Activated T-cell treated with anti-CD3 and anti-CD28 coated beads, Interleukin-2, amount 50 U/mL, for 4 hours (primary cell): ENCODE results near the gene LIPT2. TPM values are rescaled to one million over a fixed set of nuclear protein-coding genes. Genes with fewer than 3 reads are reported as not detected.
"Not testable (repeated sequence)": the region's sequence is repeated elsewhere in the genome, so short reads cannot be mapped to it uniquely, and the experiment has no call there.

Source experiments
- ATAC-seq, 2 donors: fragments of 200-7000 bp; cut with Tn5 transposase; one replicate each; pipeline ENCODE4 v1.10.0; 2021
- DNase-seq: peaks from one replicate; pipeline ENCODE4 v3.0.0-alpha.2; 2020
- H3K27me3 Mint-ChIP-seq: one replicate; pipeline ENCODE4 v1.8.0; 2021; ENCODE audit warnings: low read depth, mixed read lengths
- H3K36me3 Mint-ChIP-seq: one replicate; pipeline ENCODE4 v1.8.0; 2022; ENCODE audit warnings: mixed read lengths; ENCODE audit not compliant: insufficient read depth
- H3K4me1 Mint-ChIP-seq: one replicate; pipeline ENCODE4 v1.8.0; 2021; ENCODE audit warnings: low read depth, mixed read lengths
- H3K4me3 Mint-ChIP-seq: one replicate; pipeline ENCODE4 v1.8.0; 2021; ENCODE audit warnings: mild to moderate bottlenecking, moderate library complexity, mixed read lengths
- H3K9me3 Mint-ChIP-seq: one replicate; pipeline ENCODE4 v1.8.0; 2021; ENCODE audit warnings: mixed read lengths
- total RNA-seq, 3 donors: library from RNA; stranded (reverse); gene quantifications; one replicate each; pipeline ENCODE4 v1.2.1, GENCODE V29; 2021

The LIPT2 gene
- total RNA-seq, 3 donors from 2014 or later, result 3.2 to 8.1 (median 5.5) TPM

- peaks cover 11% of the 10 kb centered on the region for H3K27me3 Mint-ChIP-seq
- ATAC-seq (no peak), DNase-seq (no peak)
- no peaks in the 10 kb centered on the region for H3K4me1 Mint-ChIP-seq
- peaks cover 7% of the 10 kb centered on the region for H3K9me3 Mint-ChIP-seq
- H3K4me3 Mint-ChIP-seq, result no peak overlapping the region
- H3K36me3 Mint-ChIP-seq, result no peaks in the 10 kb centered on the region
Observed at GRCh38 chr11:74520927-74521665, 27.6 kb upstream of the LIPT2 start.

- peaks cover 10% of the 10 kb centered on the region for H3K9me3 Mint-ChIP-seq
- no peak overlapping the region for H3K4me3 Mint-ChIP-seq
- ATAC-seq (no peak), DNase-seq (no peak)
- no peaks in the 10 kb centered on the region for H3K4me1 Mint-ChIP-seq
- no peaks in the 10 kb centered on the region for H3K36me3 Mint-ChIP-seq
- peaks cover 11% of the 10 kb centered on the region for H3K27me3 Mint-ChIP-seq
Observed at GRCh38 chr11:74520316-74520715, 26.8 kb upstream of the LIPT2 start.

GRCh38 chr11:74519710-74520109, 26.2 kb upstream of the LIPT2 start:
- Mint-ChIP-seq H3K36me3 (no peaks in the 10 kb centered on the region), H3K4me3 (no peak overlapping the region), H3K9me3 (peaks cover 15% of the 10 kb centered on the region), H3K27me3 (peaks cover 10% of the 10 kb centered on the region), H3K4me1 (no peaks in the 10 kb centered on the region)
- DNase-seq, result no peak
- ATAC-seq, result no peak

- not testable (repeated sequence) for H3K4me3 Mint-ChIP-seq, H3K36me3 Mint-ChIP-seq, DNase-seq, ATAC-seq, H3K4me1 Mint-ChIP-seq
- H3K9me3 Mint-ChIP-seq, result peaks cover 15% of the 10 kb centered on the region
- H3K27me3 Mint-ChIP-seq, result peaks cover 10% of the 10 kb centered on the region
Observed at GRCh38 chr11:74517592-74517991, 24.1 kb upstream of the LIPT2 start.

GRCh38 chr11:74507582-74507981, 14.1 kb upstream of the LIPT2 start:
- ATAC-seq (no peak), DNase-seq (no peak)
- no peaks in the 10 kb centered on the region for H3K4me1 Mint-ChIP-seq
- no peak overlapping the region for H3K4me3 Mint-ChIP-seq
- H3K9me3 Mint-ChIP-seq, result peaks cover 5% of the 10 kb centered on the region
- H3K27me3 Mint-ChIP-seq, result peaks cover 13% of the 10 kb centered on the region
- H3K36me3 Mint-ChIP-seq, result peaks cover 2% of the 10 kb centered on the region

DNA sequence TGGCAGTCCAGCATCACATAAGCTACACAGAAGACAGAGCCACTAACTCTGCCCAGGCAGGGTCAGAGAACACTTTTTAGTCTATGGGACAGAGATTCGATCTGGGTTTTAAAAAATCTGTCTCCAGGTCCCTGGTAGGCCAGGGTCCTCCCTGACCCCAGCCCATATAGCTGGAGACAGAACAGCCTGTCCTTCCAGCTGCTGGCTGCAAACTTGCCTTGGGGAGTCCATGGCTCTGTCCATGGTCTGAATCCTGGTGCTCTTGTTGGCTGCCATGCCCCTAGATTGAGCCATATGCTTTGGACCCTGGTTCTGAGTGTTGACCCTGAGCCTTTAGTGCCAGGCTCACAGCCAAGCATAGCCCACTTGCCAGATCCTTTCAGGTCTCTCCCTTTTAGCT, 13.3 kb upstream of the LIPT2 start:
- peaks cover 8% of the 10 kb centered on the region for H3K27me3 Mint-ChIP-seq
- H3K9me3 Mint-ChIP-seq, result no peaks in the 10 kb centered on the region
- peaks cover 2% of the 10 kb centered on the region for H3K36me3 Mint-ChIP-seq
- DNase-seq, result no peak
- H3K4me3 Mint-ChIP-seq, result no peak overlapping the region
- no peak for ATAC-seq
- no peaks in the 10 kb centered on the region for H3K4me1 Mint-ChIP-seq

DNA sequence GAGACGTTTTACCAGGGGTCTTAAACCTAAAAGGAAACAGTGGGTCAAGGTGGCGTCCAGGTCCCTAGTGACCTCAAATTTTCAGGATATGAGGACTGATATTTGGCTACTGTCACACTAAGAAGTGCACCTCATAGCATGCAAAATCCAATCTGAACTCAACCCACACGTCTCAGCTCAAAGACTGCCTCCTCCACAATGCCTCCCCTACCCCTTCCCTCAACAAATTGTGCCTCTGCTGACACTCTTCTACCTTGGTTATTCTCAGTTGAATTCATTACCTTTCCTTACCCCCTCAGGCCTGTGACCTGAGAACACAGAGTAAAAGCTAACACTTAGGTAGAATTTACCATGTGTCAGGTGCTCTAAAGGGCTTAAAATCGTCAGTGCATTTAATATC, 12.4 kb upstream of the LIPT2 start:
- H3K9me3 Mint-ChIP-seq, result no peaks in the 10 kb centered on the region
- no peak for DNase-seq

DNA sequence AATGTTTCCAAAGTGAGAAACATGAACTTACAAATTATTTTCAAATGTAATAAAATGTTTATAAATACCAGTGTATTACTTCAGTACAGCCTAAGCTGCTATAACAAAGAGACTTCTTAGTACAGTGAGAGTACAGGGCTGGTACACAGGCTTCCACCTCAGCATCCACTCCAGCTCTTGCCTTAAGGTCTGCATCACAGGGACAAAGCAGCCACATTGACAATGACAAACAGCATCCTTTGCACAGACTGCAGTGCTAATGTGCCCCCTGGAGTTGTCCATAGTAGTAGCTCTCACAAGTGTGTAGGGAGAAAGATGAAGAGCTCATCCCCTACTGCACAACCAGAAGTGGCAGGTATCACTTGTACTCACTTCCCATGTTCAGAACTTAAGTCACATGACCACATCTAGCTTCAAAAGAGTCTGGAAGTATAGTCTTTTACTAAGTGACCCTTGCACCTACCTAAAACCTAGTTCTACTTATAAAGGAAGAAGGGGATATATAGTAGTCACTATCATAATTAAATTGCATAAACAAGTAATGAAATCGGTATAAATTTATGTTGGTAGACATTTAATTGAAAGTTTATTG, 10.7 kb upstream of the LIPT2 start:
- Mint-ChIP-seq H3K36me3 (peaks cover 2% of the 10 kb centered on the region), H3K27me3 (peaks cover 9% of the 10 kb centered on the region), H3K9me3 (no peaks in the 10 kb centered on the region), H3K4me1 (no peaks in the 10 kb centered on the region), H3K4me3 (no peak overlapping the region)
- no peak for ATAC-seq
- no peak for DNase-seq

More for the DNA sequence above, 12.4 kb upstream of the LIPT2 start:
- Mint-ChIP-seq H3K4me3 (no peak overlapping the region), H3K36me3 (peaks cover 2% of the 10 kb centered on the region), H3K27me3 (peaks cover 8% of the 10 kb centered on the region), H3K4me1 (no peaks in the 10 kb centered on the region)
- ATAC-seq, result no peak

DNA sequence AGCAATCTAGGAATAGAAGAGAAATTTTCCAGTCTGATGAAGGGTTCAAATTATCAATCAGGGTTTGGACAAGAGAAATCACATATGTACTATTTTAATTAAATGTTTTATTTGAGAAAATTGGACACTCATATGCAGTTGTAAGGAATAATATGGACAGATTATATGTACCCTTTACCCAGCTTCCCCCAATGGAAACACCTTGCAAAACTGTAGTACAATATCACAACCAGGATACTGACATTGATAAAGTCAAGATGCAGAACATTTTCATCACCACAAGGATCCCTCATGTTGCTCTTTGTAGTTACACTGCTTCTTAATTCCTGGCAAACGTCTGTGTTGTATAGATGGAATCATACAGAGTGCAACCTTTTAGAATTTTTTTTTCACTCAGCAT, 1.4 kb upstream of the LIPT2 start:
- Mint-ChIP-seq H3K36me3 (peaks cover 7% of the 10 kb centered on the region), H3K4me1 (peaks cover 19% of the 10 kb centered on the region), H3K9me3 (peaks cover 7% of the 10 kb centered on the region), H3K4me3 (no peak overlapping the region), H3K27me3 (peaks cover under 1% of the 10 kb centered on the region)
- DNase-seq, result no peak
- no peak for ATAC-seq

DNA sequence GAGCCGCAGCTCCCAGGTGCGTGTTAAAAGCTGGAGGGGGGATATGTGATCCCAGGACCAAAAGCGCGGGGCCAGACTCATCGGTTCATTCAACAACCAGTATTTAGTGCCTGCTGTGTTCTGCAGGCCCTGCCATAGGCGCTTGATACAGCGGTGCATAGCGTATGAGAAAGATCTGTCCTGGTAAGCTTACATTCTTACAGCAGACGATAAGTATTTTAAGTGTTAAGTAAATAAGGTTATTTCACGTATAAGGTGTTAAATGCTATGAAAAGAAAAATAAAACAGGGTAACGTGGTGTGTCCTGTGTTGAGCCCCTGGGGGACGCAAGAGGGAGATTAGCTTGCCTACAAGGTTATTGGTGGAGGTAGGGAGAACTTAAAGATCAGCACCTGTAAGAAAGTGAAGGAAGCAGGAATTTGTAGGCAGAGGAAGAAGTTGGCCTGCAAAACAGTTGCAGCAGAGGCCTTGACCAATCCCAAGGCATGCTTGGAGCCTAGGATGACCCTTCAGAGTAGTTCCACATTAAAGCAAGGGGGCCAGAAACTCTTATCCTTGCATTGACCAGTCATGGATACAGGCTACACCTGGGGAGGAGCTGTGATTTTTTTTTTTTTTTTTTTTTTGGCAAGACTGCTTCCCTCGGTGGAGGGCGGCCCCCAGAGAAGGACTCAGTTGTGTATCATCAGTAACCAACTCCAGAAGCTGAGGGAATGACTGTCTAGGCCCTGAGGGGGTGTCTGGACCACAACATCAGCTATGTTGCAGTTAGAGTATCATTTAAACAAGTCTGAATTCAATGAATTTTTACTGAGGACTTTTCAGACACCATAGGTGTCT, 487 bp upstream of the LIPT2 start:
- ATAC-seq, result no peak
- no peak for DNase-seq
- Mint-ChIP-seq H3K36me3 (peaks cover 7% of the 10 kb centered on the region), H3K9me3 (peaks cover 7% of the 10 kb centered on the region), H3K4me3 (peak overlapping the region; percentile 83), H3K4me1 (peaks cover 19% of the 10 kb centered on the region), H3K27me3 (no peaks in the 10 kb centered on the region)

DNA sequence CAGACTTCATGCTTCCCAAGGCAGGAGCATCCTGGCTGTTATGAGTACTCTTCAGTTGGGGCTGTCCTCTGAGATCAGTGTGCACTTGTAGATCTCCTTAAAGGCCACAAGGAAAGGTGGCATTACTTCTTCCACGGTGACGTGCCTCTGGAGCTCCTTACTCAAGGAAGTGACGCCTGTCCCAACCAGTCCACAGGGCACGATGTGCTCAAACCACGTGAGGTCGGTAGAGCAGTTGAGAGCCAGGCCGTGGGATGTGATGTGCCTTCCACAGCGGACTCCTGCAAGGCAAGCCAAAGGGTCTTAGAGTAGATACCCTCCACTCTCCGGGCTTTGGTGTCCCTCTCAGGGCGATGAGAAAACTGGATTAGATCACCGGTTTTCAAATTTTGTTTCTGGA, 1.4 kb downstream of the LIPT2 start:
- DNase-seq, result no peak
- Mint-ChIP-seq H3K27me3 (no peaks in the 10 kb centered on the region), H3K4me1 (peaks cover 22% of the 10 kb centered on the region), H3K9me3 (peaks cover 2% of the 10 kb centered on the region), H3K36me3 (peaks cover 2% of the 10 kb centered on the region), H3K4me3 (peak overlapping the region; percentile 58)
- ATAC-seq, result no peak

- Mint-ChIP-seq H3K36me3 (no peaks in the 10 kb centered on the region), H3K9me3 (no peaks in the 10 kb centered on the region), H3K4me3 (no peak overlapping the region), H3K27me3 (no peaks in the 10 kb centered on the region), H3K4me1 (peaks cover 22% of the 10 kb centered on the region)
- no peak for ATAC-seq
- no peak for DNase-seq
Observed at GRCh38 chr11:74490941-74491340, 2.6 kb downstream of the LIPT2 start.

DNA sequence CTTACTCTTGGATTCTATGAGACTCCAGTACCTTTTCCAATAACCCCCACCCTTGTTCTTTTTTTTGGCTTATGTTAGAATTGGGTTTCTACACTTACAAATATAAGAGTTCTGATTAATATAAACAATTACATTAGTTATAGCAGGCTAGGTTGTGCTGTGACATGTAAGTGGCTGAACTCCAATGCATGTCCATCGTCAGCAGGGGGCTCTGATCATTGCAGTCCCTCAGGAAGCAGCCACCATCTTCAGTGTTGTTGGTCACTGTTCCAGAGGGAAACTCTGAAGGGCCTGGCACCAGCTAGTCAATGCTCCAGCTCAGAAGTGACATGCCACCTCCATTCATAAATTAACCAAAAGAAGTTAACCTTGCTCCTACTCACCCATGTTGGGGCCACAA, 5.6 kb downstream of the LIPT2 start:
- ATAC-seq (no peak), DNase-seq (no peak)
- Mint-ChIP-seq H3K27me3 (no peaks in the 10 kb centered on the region), H3K36me3 (no peaks in the 10 kb centered on the region), H3K4me1 (peaks cover 11% of the 10 kb centered on the region), H3K4me3 (no peak overlapping the region), H3K9me3 (no peaks in the 10 kb centered on the region)

GRCh38 chr11:74485868-74486267, 7.7 kb downstream of the LIPT2 start:
- Mint-ChIP-seq H3K4me1 (peaks cover 2% of the 10 kb centered on the region), H3K9me3 (no peaks in the 10 kb centered on the region), H3K27me3 (no peaks in the 10 kb centered on the region), H3K4me3 (no peak overlapping the region), H3K36me3 (no peaks in the 10 kb centered on the region)
- ATAC-seq (no peak), DNase-seq (no peak)
